Measurements from ENCODE around the gene TGFBR2. TPM values are rescaled to one million over a fixed set of nuclear protein-coding genes. Genes with fewer than 3 reads are reported as not detected.

TGFBR2 gene
- total RNA-seq, 2 donors from 2014 or later: 45.0 to 74.1 TPM

- Mint-ChIP-seq H3K9me3 (no peaks in the 10 kb centered on the region), H3K27ac (peak overlapping the region; percentile 79 to 92), H3K36me3 (peaks cover 29 to 84% of the 10 kb centered on the region in 2 donors)
- DNase-seq (ENCODE audit: low spot score in 2 of 2): no peak
- ATAC-seq: peak; percentile 21 to 33
These were observed 75.3 kb downstream of the TGFBR2 start for GRCh38 chr3:30681649-30682211.

GRCh38 chr3:30682434-30683155 lies 76.2 kb downstream of the TGFBR2 start:
- DNase-seq (ENCODE audit: low spot score in 2 of 2) (peak in 1 of 2 donors; percentile 59), ATAC-seq (peak; percentile 54 to 89)
- Mint-ChIP-seq H3K9me3 (no peaks in the 10 kb centered on the region), H3K36me3 (peaks cover 24 to 84% of the 10 kb centered on the region in 2 donors), H3K27ac (peak overlapping the region; percentile 79 to 92)

GRCh38 chr3:30683769-30684168 lies 77.4 kb downstream of the TGFBR2 start:
- H3K27ac Mint-ChIP-seq: peak overlapping the region; percentile 79 to 92
- H3K9me3 Mint-ChIP-seq: no peaks in the 10 kb centered on the region
- DNase-seq (ENCODE audit: low spot score in 2 of 2) (no peak), ATAC-seq (no peak)
- H3K36me3 Mint-ChIP-seq: peaks cover 26 to 84% of the 10 kb centered on the region in 2 donors

- no peak for DNase-seq (ENCODE audit: low spot score in 2 of 2)
- peak overlapping the region; percentile 67 to 79 for H3K27ac Mint-ChIP-seq
- H3K9me3 Mint-ChIP-seq: no peaks in the 10 kb centered on the region
- ATAC-seq: no peak
- H3K36me3 Mint-ChIP-seq: peaks cover 32 to 84% of the 10 kb centered on the region in 2 donors
These were observed 78.0 kb downstream of the TGFBR2 start for GRCh38 chr3:30684356-30684755.

- Mint-ChIP-seq H3K27ac (peak overlapping the region; percentile 79 to 87), H3K9me3 (no peaks in the 10 kb centered on the region), H3K36me3 (peaks cover 36 to 88% of the 10 kb centered on the region in 2 donors)
- DNase-seq (ENCODE audit: low spot score in 2 of 2) (no peak), ATAC-seq (peak; percentile 30 to 73)
These were observed 78.9 kb downstream of the TGFBR2 start for GRCh38 chr3:30685267-30685667.

GRCh38 chr3:30686176-30686575 lies 79.8 kb downstream of the TGFBR2 start:
- Mint-ChIP-seq H3K36me3 (peaks cover 45 to 87% of the 10 kb centered on the region in 2 donors), H3K27ac (peak overlapping the region in 1 of 2 donors; percentile 87), H3K9me3 (no peaks in the 10 kb centered on the region)
- no peak for DNase-seq (ENCODE audit: low spot score in 2 of 2)
- ATAC-seq: no peak

GRCh38 chr3:30686799-30687198 lies 80.4 kb downstream of the TGFBR2 start:
- no peak for ATAC-seq
- Mint-ChIP-seq H3K9me3 (no peaks in the 10 kb centered on the region), H3K36me3 (peaks cover 48 to 81% of the 10 kb centered on the region in 2 donors), H3K27ac (peak overlapping the region in 1 of 2 donors; percentile 87)
- no peak for DNase-seq (ENCODE audit: low spot score in 2 of 2)

GRCh38 chr3:30687930-30688570 lies 81.6 kb downstream of the TGFBR2 start:
- ATAC-seq: no peak
- peak overlapping the region; percentile 20 to 99 for H3K27ac Mint-ChIP-seq
- H3K36me3 Mint-ChIP-seq: peaks cover 55 to 83% of the 10 kb centered on the region in 2 donors
- DNase-seq (ENCODE audit: low spot score in 2 of 2): no peak
- no peaks in the 10 kb centered on the region for H3K9me3 Mint-ChIP-seq

GRCh38 chr3:30688776-30689641 lies 82.6 kb downstream of the TGFBR2 start:
- Mint-ChIP-seq H3K36me3 (peaks cover 51 to 82% of the 10 kb centered on the region in 2 donors), H3K27ac (peak overlapping the region; percentile 75 to 99), H3K9me3 (no peaks in the 10 kb centered on the region)
- peak; percentile 66 to 86 for ATAC-seq
- no peak for DNase-seq (ENCODE audit: low spot score in 2 of 2)

GRCh38 chr3:30690199-30690598 lies 83.8 kb downstream of the TGFBR2 start:
- no peak for ATAC-seq
- DNase-seq (ENCODE audit: low spot score in 2 of 2): no peak
- H3K36me3 Mint-ChIP-seq: peaks cover 55 to 84% of the 10 kb centered on the region in 2 donors
- H3K9me3 Mint-ChIP-seq: no peaks in the 10 kb centered on the region
- H3K27ac Mint-ChIP-seq: peak overlapping the region; percentile 62 to 99

GRCh38 chr3:30691249-30691880 lies 85.0 kb downstream of the TGFBR2 start:
- no peaks in the 10 kb centered on the region for H3K9me3 Mint-ChIP-seq

GRCh38 chr3:30691944-30692343 lies 85.5 kb downstream of the TGFBR2 start:
- Mint-ChIP-seq H3K9me3 (no peaks in the 10 kb centered on the region), H3K27ac (peak overlapping the region; percentile 60 to 89), H3K36me3 (peaks cover 54 to 84% of the 10 kb centered on the region in 2 donors)
- DNase-seq (ENCODE audit: low spot score in 2 of 2): no peak
- no peak for ATAC-seq

More at GRCh38 chr3:30691249-30691880, 85.0 kb downstream of the TGFBR2 start:
- H3K27ac Mint-ChIP-seq: peak overlapping the region; percentile 27 to 45
- H3K36me3 Mint-ChIP-seq: peaks cover 54 to 84% of the 10 kb centered on the region in 2 donors
- DNase-seq (ENCODE audit: low spot score in 2 of 2) (no peak), ATAC-seq (no peak)

- Mint-ChIP-seq H3K9me3 (no peaks in the 10 kb centered on the region), H3K27ac (peak overlapping the region; percentile 60 to 89), H3K36me3 (peaks cover 50 to 84% of the 10 kb centered on the region in 2 donors)
- ATAC-seq: no peak
- DNase-seq (ENCODE audit: low spot score in 2 of 2): no peak
These were observed 86.2 kb downstream of the TGFBR2 start for GRCh38 chr3:30692498-30693130.

GRCh38 chr3:30693470-30694120 lies 87.2 kb downstream of the TGFBR2 start:
- Mint-ChIP-seq H3K9me3 (no peaks in the 10 kb centered on the region), H3K36me3 (peaks cover 48 to 84% of the 10 kb centered on the region in 2 donors), H3K27ac (peak overlapping the region; percentile 60 to 69)
- DNase-seq (ENCODE audit: low spot score in 2 of 2): no peak
- ATAC-seq: peak; percentile 66 to 72

- Mint-ChIP-seq H3K27ac (no peak overlapping the region), H3K9me3 (no peaks in the 10 kb centered on the region), H3K36me3 (peaks cover 47 to 83% of the 10 kb centered on the region in 2 donors)
- ATAC-seq (no peak), DNase-seq (ENCODE audit: low spot score in 2 of 2) (no peak)
These were observed 87.7 kb downstream of the TGFBR2 start for GRCh38 chr3:30694148-30694547.
